ENCODE results near the gene NECTIN3.

NECTIN3 gene

DNA sequence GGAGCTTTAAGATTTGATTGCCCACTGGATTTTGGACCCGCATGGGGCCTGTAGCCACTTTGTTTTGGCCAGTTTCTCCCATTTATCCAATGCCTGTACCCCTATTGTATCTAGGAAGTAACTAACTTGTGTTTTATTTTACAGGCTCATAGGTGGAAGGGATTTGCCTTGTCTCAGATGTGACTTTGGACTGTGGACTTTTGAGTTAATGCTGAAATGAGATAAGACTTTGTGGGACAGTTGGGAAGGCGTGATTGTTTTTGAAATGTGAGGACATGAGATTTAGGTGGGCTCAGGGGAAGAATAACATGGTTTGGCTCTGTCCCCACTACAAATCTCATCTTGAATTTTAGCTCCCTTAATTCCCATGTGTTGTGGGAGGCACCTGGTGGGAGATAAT, 30.7 kb upstream of the NECTIN3 start:
- ChIA-PET CTCF (interaction anchor here (0.6 kb wide), 1 partner anchor 36 kb away, joined by 3 read pairs; no protein-coding TSS in a partner anchor), POLR2A (no interaction called here)
- TF ChIP-seq ZNF302 (tag by site-specific recombination; IDR thresholded peaks at IDR 0.05; ENCODE audit: low read depth): no peak
- TF ChIP-seq ZXDB (tag by site-specific recombination; IDR thresholded peaks at IDR 0.05): no peak
- TF ChIP-seq, protein P1, sequence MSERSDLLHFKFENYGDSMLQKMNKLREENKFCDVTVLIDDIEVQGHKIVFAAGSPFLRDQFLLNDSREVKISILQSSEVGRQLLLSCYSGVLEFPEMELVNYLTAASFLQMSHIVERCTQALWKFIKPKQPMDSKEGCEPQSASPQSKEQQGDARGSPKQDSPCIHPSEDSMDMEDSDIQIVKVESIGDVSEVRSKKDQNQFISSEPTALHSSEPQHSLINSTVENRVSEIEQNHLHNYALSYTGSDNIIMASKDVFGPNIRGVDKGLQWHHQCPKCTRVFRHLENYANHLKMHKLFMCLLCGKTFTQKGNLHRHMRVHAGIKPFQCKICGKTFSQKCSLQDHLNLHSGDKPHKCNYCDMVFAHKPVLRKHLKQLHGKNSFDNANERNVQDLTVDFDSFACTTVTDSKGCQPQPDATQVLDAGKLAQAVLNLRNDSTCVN (tag by site-specific recombination; optimal IDR thresholded peaks at IDR 0.05): no peak
- TF ChIP-seq, protein P2, sequence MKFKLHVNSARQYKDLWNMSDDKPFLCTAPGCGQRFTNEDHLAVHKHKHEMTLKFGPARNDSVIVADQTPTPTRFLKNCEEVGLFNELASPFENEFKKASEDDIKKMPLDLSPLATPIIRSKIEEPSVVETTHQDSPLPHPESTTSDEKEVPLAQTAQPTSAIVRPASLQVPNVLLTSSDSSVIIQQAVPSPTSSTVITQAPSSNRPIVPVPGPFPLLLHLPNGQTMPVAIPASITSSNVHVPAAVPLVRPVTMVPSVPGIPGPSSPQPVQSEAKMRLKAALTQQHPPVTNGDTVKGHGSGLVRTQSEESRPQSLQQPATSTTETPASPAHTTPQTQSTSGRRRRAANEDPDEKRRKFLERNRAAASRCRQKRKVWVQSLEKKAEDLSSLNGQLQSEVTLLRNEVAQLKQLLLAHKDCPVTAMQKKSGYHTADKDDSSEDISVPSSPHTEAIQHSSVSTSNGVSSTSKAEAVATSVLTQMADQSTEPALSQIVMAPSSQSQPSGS (tag by site-specific recombination; IDR thresholded peaks at IDR 0.05; ENCODE audit: low read depth): no peak
- H3K9me3 ChIP-seq (ENCODE audit: control insufficient read depth, insufficient read depth, low read depth, low read length): no peaks in the 10 kb centered on the region
- no peaks in the 10 kb centered on the region for H3K4me1 ChIP-seq (ENCODE audit: control insufficient read depth, insufficient read depth, low read length)
- no peaks in the 10 kb centered on the region for H3K36me3 ChIP-seq (ENCODE audit: control insufficient read depth in 2 of 2, insufficient read depth in 1 of 2, low read length in 2 of 2)
- no peak overlapping the region for H3K4me3 ChIP-seq (ENCODE audit: low read depth, low read length)
- no peak overlapping the region for H3K27ac ChIP-seq (ENCODE audit: extremely low read depth, low read depth, low read length)

DNA sequence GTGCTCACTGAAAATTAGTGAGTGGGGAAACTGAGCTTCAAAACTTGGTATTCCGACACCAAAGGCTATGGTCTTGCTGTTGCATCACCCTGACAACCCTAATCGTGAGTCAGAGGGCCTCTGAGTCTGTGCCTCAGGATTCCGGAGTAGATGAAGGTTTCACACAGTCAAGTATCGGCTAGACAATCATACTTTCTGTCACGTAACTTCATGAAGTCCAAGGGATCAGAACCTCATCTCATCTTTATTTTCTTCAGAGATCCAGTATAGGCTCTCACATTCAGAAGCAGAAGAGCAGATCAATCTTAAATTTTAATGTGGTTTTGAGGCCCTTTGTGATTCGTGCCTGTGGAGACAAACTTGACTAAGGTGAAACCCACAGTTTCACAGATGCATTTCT, 26.1 kb upstream of the NECTIN3 start:
- no peaks in the 10 kb centered on the region for H3K9me3 ChIP-seq (ENCODE audit: control insufficient read depth, insufficient read depth, low read depth, low read length)
- no peak for TF ChIP-seq ZNF366 (tag by site-specific recombination; conservative IDR thresholded peaks at IDR 0.05)
- no peak for TF ChIP-seq SALL2 (tag by site-specific recombination; IDR thresholded peaks at IDR 0.05; ENCODE audit: borderline replicate concordance)
- no peak for TF ChIP-seq ZFP41 (tag by site-specific recombination; IDR thresholded peaks at IDR 0.05; ENCODE audit: borderline replicate concordance)
- no peak for TF ChIP-seq ZNF768 (tag by site-specific recombination; IDR thresholded peaks at IDR 0.05)
- TF ChIP-seq ZSCAN23 (tag by site-specific recombination; IDR thresholded peaks at IDR 0.05): no peak
- no peak for TF ChIP-seq ZNF654 (tag by site-specific recombination; IDR thresholded peaks at IDR 0.05; ENCODE audit: low read depth)
- TF ChIP-seq ZNF561 (tag by site-specific recombination; IDR thresholded peaks at IDR 0.05; ENCODE audit: borderline replicate concordance): no peak
- no peak for TF ChIP-seq ZNF529 (tag by site-specific recombination; IDR thresholded peaks at IDR 0.05; ENCODE audit: insufficient replicate concordance)
- H3K4me1 ChIP-seq (ENCODE audit: control insufficient read depth, insufficient read depth, low read length): no peaks in the 10 kb centered on the region
- H3K27ac ChIP-seq (ENCODE audit: extremely low read depth, low read depth, low read length): no peak overlapping the region
- ChIA-PET POLR2A (no interaction called here), CTCF (no interaction called here)
- H3K4me3 ChIP-seq (ENCODE audit: low read depth, low read length): no peak overlapping the region
- no peaks in the 10 kb centered on the region for H3K36me3 ChIP-seq (ENCODE audit: control insufficient read depth in 2 of 2, insufficient read depth in 1 of 2, low read length in 2 of 2)

DNA sequence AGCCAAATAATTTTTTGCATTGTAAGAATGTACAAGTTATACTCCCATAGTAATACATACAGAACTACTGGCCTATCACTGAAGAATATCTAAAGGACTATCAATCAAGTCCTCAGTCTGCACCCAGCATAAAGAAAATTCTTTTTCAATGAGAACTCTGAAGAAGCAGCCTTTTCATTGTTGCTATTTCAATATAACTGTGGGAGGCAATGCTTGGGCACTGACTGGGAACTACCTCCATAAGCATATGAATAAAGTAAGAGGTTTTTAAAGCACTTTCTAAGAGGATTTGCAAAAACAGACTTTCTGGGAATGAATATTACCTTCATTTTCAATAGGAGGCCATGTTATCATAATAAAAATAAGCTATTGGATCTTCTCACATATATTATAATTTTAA, 24.6 kb upstream of the NECTIN3 start:
- H3K9me3 ChIP-seq (ENCODE audit: control insufficient read depth, insufficient read depth, low read depth, low read length): no peaks in the 10 kb centered on the region
- CTCF ChIA-PET: no interaction called here
- no peak overlapping the region for H3K27ac ChIP-seq (ENCODE audit: extremely low read depth, low read depth, low read length)
- H3K36me3 ChIP-seq (ENCODE audit: control insufficient read depth in 2 of 2, insufficient read depth in 1 of 2, low read length in 2 of 2): no peaks in the 10 kb centered on the region
- TF ChIP-seq ZNF660 (tag by site-specific recombination; IDR thresholded peaks at IDR 0.05) (no peak), ZNF548 (tag by site-specific recombination; IDR thresholded peaks at IDR 0.05) (no peak), MYNN (tag by site-specific recombination; IDR thresholded peaks at IDR 0.05; ENCODE audit: borderline replicate concordance) (no peak), ZNF416 (tag by site-specific recombination; IDR thresholded peaks at IDR 0.05) (no peak), KLF10 (tag by site-specific recombination; IDR thresholded peaks at IDR 0.05) (no peak), ZXDB (tag by site-specific recombination; IDR thresholded peaks at IDR 0.05) (no peak), ZNF266 (tag by site-specific recombination; IDR thresholded peaks at IDR 0.05; ENCODE audit: low read depth) (no peak), ZFP41 (tag by site-specific recombination; IDR thresholded peaks at IDR 0.05; ENCODE audit: borderline replicate concordance) (no peak), KLF16 (tag by site-specific recombination; IDR thresholded peaks at IDR 0.05) (no peak), WT1 (tag by site-specific recombination; IDR thresholded peaks at IDR 0.05) (no peak)
- TF ChIP-seq, protein P3, sequence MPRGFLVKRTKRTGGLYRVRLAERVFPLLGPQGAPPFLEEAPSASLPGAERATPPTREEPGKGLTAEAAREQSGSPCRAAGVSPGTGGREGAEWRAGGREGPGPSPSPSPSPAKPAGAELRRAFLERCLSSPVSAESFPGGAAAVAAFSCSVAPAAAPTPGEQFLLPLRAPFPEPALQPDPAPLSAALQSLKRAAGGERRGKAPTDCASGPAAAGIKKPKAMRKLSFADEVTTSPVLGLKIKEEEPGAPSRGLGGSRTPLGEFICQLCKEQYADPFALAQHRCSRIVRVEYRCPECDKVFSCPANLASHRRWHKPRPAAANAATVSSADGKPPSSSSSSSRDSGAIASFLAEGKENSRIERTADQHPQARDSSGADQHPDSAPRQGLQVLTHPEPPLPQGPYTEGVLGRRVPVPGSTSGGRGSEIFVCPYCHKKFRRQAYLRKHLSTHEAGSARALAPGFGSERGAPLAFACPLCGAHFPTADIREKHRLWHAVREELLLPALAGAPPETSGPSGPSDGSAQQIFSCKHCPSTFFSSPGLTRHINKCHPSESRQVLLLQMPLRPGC (tag by site-specific recombination; IDR thresholded peaks at IDR 0.05): no peak
- TF ChIP-seq, protein P4, sequence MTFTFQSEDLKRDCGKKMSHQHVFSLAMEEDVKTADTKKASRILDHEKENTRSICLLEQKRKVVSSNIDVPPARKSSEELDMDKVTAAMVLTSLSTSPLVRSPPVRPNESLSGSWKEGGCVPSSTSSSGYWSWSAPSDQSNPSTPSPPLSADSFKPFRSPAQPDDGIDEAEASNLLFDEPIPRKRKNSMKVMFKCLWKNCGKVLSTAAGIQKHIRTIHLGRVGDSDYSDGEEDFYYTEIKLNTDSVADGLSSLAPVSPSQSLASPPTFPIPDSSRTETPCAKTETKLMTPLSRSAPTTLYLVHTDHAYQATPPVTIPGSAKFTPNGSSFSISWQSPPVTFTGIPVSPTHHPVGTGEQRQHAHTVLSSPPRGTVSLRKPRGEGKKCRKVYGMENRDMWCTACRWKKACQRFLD (tag by site-specific recombination; IDR thresholded peaks at IDR 0.05): no peak
- TF ChIP-seq, protein P2 (tag by site-specific recombination; IDR thresholded peaks at IDR 0.05; ENCODE audit: low read depth): no peak
- POLR2A ChIA-PET: no interaction called here
- H3K4me3 ChIP-seq (ENCODE audit: low read depth, low read length): no peak overlapping the region
- H3K4me1 ChIP-seq (ENCODE audit: control insufficient read depth, insufficient read depth, low read length): no peaks in the 10 kb centered on the region

All from HEK293 (cell line).